GM19240 (cell line): ENCODE data around the gene STX4.
"Not testable (repeated sequence)": the region's sequence is repeated elsewhere in the genome, so short reads cannot be mapped to it uniquely, and the experiment has no call there.

ENCODE experiments used
- DNase-seq: peaks from one replicate; pipeline ENCODE4 v3.0.0; 2011; ENCODE audit warnings: low spot score; ENCODE audit not compliant: insufficient read length

The STX4 gene

GRCh38 chr16:30998852-30999761, 34.3 kb upstream of the STX4 start:
- DNase-seq, result no peak

GRCh38 chr16:31000671-31001382, 32.5 kb upstream of the STX4 start:
- DNase-seq, result no peak

GRCh38 chr16:31001507-31002249, 31.7 kb upstream of the STX4 start:
- DNase-seq, result no peak

- DNase-seq, result no peak
Measured at GRCh38 chr16:31002250-31002700, 31.1 kb upstream of the STX4 start.

GRCh38 chr16:31002862-31003341, 30.5 kb upstream of the STX4 start:
- no peak for DNase-seq

GRCh38 chr16:31003744-31004143, 29.6 kb upstream of the STX4 start:
- no peak for DNase-seq

GRCh38 chr16:31004658-31005057, 28.7 kb upstream of the STX4 start:
- DNase-seq, result no peak

- no peak for DNase-seq
Measured at GRCh38 chr16:31005350-31006085, 27.8 kb upstream of the STX4 start.

GRCh38 chr16:31006086-31006385, 27.3 kb upstream of the STX4 start:
- DNase-seq, result no peak

GRCh38 chr16:31006589-31006988, 26.8 kb upstream of the STX4 start:
- no peak for DNase-seq

- DNase-seq, result no peak
Measured at GRCh38 chr16:31007684-31008083, 25.7 kb upstream of the STX4 start.

GRCh38 chr16:31008149-31008548, 25.2 kb upstream of the STX4 start:
- DNase-seq, result no peak

- no peak for DNase-seq
Measured at GRCh38 chr16:31008551-31008950, 24.8 kb upstream of the STX4 start.

- DNase-seq, result no peak
Measured at GRCh38 chr16:31009120-31009519, 24.2 kb upstream of the STX4 start.

GRCh38 chr16:31009894-31010584, 23.3 kb upstream of the STX4 start:
- DNase-seq, result no peak

- DNase-seq, result no peak
Measured at GRCh38 chr16:31010585-31011325, 22.6 kb upstream of the STX4 start, which contains the start of gene STX1B. Gene STX1B, minus strand, starts transcription at chr16:31010638. Its CDS starts 242 bp downstream, at chr16:31010396.

- DNase-seq, result not testable (repeated sequence)
Measured at GRCh38 chr16:31011815-31012214, 21.5 kb upstream of the STX4 start.

- not testable (repeated sequence) for DNase-seq
Measured at GRCh38 chr16:31013292-31013691, 20.1 kb upstream of the STX4 start.

- no peak for DNase-seq
Measured at GRCh38 chr16:31016018-31016417, 17.3 kb upstream of the STX4 start.

- not testable (repeated sequence) for DNase-seq
Measured at GRCh38 chr16:31017756-31018155, 15.6 kb upstream of the STX4 start.
